NOMO-1 (cell line): ENCODE data around the gene UFSP1.

Experiments used
- DNase-seq, 2 experiments: peaks; one replicate each; lab custom pipeline; 2025; ENCODE audit not compliant: unreplicated experiment in 2 of 2; lab: John Stamatoyannopoulos, UW

Gene UFSP1

DNA sequence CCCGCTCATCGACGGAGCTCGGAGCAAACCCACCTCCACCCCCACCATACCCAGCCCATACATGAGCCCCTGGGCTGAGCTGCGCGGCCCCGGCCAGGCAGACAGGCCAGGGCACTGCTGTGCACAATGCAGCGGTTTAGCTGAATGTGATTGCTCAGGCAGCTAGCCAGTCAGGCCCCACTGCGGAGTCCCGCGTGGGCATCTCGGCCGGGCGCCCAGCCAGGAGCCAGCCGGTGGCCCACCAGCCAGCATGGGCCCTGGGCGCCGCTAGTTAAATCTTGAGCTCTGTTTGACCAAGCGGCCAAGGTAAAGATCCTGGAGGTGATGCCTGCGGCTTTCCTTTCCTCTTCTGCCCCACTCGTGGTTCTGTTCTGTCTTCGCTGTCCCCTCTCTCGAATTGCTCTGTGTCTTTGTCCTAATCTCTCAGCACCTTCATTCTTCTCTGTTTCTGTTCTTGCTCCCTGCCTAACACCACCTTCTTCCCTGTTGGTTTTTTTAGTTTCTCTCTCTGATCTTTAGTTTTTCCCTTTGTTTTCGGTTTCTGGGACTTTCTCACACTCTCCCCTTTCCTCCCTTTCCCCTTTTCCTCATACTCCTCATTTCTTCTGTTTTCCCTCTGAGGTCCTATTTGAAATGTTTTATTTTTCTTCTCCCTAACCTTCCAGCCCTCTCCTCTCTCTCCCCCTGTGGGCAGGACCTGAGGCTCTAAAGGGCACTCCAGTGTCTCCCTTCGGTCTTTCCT lies 6.6 kb downstream of the UFSP1 start:
- DNase-seq = no peak

DNA sequence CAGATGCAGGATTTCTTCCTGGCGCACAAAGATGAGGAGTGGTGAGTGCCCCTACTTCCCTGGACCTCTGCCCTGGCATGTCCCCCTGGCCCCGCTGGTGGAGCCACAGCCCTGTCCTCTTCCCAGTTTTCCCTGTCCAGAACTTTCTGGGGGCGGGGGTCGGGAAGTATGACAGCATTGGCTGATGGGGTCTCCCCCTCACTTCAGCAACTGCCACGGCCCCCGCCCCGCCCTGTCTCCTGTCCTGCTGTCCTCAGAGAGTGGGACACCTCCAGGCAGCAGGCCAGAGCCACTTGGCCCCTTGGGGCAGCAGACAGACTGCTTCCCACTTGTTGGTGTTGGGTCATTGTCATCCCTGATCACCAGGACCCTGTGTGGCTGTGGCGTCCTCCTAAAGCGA lies 7.3 kb downstream of the UFSP1 start:
- no peak for DNase-seq

DNA sequence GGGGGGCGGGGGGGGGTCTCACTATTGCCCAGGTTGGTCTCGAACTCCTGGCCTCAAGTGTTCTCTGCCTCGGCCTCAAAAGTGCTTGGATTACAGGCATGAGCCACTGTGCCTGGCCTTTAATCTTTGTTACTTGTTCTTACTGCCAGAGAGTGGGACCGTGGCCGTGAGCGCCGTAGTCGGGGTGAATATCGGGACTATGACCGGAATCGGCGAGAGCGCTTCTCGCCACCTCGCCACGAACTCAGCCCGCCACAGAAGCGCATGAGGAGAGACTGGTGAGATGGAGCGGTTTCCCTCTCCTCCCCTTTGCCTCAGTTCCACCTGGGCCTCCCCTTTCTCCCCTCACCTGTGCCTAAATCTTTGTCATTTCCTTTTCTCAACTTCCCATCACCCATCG lies 8.4 kb downstream of the UFSP1 start:
- DNase-seq = no peak

DNA sequence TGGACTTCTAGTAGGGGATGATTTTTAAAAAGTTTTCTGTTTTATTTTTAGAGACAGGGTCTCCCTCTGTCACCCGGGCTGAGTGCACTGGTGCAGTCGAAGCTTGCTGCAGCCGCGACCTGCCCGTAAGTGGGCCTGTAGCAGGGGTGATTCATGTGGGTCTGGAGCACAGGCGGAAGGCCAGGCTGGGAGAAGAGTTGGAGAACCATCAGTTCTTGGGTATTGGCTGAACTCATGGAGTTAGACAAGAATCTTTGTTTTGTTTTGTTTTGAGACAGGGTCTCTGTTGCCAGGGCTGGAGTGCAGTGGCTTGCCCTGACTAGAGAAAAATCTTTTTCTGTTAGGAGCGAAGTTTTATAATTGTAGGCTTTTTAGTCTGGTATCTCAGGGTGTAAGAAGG lies 8.9 kb downstream of the UFSP1 start:
- DNase-seq = no peak

DNA sequence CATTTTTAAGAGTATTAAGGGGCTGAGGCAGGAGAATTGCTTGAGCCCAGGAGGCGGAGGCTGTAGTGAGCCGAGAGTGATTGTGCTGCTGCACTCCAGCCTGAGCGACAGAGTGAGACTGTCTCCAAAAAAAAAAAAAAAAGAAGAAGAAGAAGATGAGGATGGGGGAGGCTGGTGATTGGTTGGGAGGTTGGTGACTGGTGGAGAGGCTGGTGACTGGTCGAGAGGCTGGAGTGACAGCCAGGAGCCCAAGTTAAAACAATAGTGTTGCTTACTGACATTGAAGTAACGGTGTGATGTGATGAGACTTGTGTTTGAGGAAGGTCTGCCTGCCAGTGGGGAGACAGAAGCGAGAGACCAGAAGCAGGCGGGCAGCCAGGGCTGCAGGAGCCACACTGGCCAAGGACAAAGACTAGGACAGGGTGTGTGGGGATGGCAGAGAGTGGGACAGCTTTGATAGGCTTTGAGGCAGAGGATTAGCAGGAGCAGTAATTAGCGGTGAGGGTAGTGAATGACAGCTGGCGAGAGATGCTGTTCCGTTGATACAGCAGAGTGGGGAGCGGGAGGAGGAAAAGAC lies 9.7 kb downstream of the UFSP1 start:
- DNase-seq = no peak

DNA sequence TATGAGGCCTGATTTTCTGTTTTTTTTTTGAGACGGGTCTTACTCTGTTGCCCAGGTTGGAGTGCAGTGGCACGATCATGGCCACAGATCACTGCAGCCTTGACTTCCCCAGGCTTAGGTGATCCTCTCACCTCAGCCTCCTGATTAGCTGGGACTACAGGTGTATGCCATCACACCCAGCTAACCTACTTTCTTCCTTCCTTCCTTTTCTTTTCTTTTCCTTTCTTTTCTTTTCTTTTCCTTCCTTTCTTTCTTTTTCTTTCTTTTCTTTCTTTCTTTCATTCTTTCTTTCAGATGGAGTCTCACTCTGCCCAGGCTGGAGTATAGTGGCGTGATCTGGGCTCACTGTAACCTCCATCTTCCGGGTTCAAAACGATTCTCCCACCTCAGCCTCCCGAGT lies 10.8 kb downstream of the UFSP1 start:
- DNase-seq = no peak

DNA sequence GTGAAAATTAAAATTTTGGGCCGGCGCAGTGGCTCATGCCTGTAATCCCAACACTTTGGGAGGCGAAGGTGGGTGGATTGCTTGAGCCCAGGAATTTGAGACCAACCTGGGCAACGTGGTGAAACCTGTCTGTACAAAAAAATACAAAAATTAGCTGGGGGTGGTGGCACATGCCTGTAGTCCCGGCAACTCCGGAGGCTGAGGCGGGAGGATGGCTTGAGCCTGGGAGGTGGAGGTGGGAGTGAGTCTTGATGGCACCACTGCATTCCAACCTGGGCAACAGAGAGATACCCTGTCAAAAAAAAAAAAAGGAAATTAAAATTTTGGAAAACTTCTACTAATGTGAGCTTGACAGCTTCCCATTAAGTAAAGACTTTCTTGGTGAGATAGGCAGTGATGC lies 11.5 kb downstream of the UFSP1 start:
- DNase-seq = no peak

DNA sequence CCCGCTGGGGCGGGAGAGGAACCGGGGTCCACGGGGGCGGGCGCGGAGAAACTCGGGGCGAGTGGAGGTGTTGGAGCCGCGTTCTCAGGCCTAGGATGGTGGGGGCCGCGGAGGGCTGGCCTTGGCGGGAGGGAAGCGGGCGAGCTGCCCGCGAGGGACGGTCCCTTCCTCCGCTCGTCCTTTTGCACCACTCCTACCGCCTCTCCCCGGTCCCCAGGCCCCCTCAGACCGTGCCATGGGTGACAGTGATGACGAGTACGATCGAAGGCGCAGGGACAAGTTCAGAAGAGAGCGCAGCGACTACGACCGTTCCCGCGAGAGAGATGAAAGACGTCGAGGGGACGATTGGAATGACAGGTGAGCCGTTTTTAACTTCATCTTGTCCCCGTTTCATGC lies 14.2 kb downstream of the UFSP1 start:
- peak in 1 of 2 experiments; percentile 34 for DNase-seq

- peak; percentile 99 for DNase-seq
Measured at GRCh38 chr7:100874577-100875355, 14.7 kb downstream of the UFSP1 start, which contains the start of gene SRRT. Gene SRRT (plus strand): TSS chr7:100875103. CDS start chr7:100875591, 488 bp downstream.

DNA sequence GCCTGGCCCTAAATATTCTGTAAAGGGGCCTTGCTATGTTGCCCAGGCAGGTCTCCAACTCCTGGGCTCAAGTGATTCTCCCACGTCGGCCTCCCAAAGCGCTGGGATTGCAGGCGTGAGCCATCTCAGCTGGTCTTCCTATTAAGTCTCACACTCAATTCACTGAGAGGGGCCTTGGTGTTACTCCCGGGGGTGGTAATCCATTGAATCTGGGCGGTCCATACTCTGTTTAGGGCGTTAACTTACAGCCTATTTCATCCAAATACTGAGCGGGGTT lies 15.3 kb downstream of the UFSP1 start:
- DNase-seq = no peak

- no peak for DNase-seq
Measured at GRCh38 chr7:100873599-100874299, 15.8 kb downstream of the UFSP1 start.

GRCh38 chr7:100867776-100868485 lies 21.6 kb downstream of the UFSP1 start:
- no peak for DNase-seq

- no peak for DNase-seq
Measured at GRCh38 chr7:100867040-100867775, 22.3 kb downstream of the UFSP1 start, which contains the start of gene TRIP6. Gene TRIP6 (plus strand): TSS chr7:100867387. CDS start chr7:100867498, 111 bp downstream.

- DNase-seq = no peak
Measured at GRCh38 chr7:100866729-100867039, 22.8 kb downstream of the UFSP1 start.

GRCh38 chr7:100865938-100866728 lies 23.4 kb downstream of the UFSP1 start:
- no peak for DNase-seq

DNA sequence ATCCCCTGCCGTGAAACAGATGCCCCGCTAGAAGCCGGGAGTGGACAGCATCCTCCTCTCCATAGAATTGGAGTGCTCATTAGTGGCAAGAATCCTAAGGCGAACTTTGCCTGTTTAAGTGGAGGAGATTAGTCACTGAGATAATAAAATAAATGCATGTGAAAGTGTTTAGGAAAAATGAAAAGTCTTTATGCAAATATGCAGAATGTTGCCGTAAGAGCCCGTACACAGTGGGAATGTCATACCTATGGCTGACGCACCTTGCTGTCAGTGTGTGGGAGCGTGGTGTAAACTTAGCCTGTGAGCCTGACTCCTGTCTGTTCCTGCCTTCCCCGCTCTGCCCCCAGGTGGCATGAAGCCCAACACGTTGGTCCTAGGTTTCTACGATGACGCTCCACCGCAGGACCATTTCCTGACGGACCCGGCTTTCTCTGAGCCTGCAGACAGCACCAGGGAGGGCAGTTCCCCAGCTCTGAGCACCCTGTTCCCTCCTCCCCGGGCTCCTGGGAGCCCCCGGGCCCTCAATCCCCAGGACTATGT lies 24.1 kb downstream of the UFSP1 start:
- no peak for DNase-seq

GRCh38 chr7:100864263-100864845 lies 25.2 kb downstream of the UFSP1 start:
- no peak for DNase-seq

- no peak for DNase-seq
Measured at GRCh38 chr7:100863406-100863950, 26.0 kb downstream of the UFSP1 start.

- no peak for DNase-seq
Measured at GRCh38 chr7:100861616-100861985, 27.9 kb downstream of the UFSP1 start.
